Chondrocyte (in vitro differentiated cells): ENCODE measurements around the gene BMP8A. TPM values are rescaled to one million over a fixed set of nuclear protein-coding genes. Genes with fewer than 3 reads are reported as not detected.

ENCODE experiments used
- DNase-seq: peaks from one replicate; pipeline ENCODE4 v3.0.0; 2021; ENCODE audit warnings: mixed read lengths, low spot score
- H3K27ac Mint-ChIP-seq: one replicate; pipeline ENCODE4 v1.8.0; 2021; ENCODE audit warnings: mild to moderate bottlenecking, moderate library complexity, mixed read lengths; ENCODE audit not compliant: unreplicated experiment
- H3K27me3 Mint-ChIP-seq: 2 replicates; pipeline ENCODE4 v1.8.0; 2021; ENCODE audit warnings: low read depth, mixed read lengths
- H3K36me3 Mint-ChIP-seq: 2 replicates; pipeline ENCODE4 v1.8.0; 2021; ENCODE audit warnings: low read depth, mixed read lengths
- H3K4me1 Mint-ChIP-seq: 2 replicates; pipeline ENCODE4 v1.8.0; 2021; ENCODE audit warnings: low read depth, mild to moderate bottlenecking, mixed read lengths
- H3K4me3 Mint-ChIP-seq: one replicate; pipeline ENCODE4 v1.8.0; 2021; ENCODE audit warnings: mild to moderate bottlenecking, moderate library complexity, mixed read lengths; ENCODE audit not compliant: unreplicated experiment
- H3K9me3 Mint-ChIP-seq: 2 replicates; pipeline ENCODE4 v1.8.0; 2021; ENCODE audit warnings: low read depth, mixed read lengths
- total RNA-seq: library from RNA; stranded (reverse); gene quantifications from 3 replicates; pipeline ENCODE4 v1.2.1, GENCODE V29; 2021
- TF ChIP-seq, protein P1 (sequence below): fragments of 200-600 bp; sonication (generic); IDR thresholded peaks from 2 replicates; pipeline ENCODE4 v1.5.0; 2021; ENCODE audit warnings: antibody characterized with exemption, mild to moderate bottlenecking, moderate library complexity

Gene BMP8A
- total RNA-seq, 1 donor from 2014 or later: 0.12 TPM

DNA sequence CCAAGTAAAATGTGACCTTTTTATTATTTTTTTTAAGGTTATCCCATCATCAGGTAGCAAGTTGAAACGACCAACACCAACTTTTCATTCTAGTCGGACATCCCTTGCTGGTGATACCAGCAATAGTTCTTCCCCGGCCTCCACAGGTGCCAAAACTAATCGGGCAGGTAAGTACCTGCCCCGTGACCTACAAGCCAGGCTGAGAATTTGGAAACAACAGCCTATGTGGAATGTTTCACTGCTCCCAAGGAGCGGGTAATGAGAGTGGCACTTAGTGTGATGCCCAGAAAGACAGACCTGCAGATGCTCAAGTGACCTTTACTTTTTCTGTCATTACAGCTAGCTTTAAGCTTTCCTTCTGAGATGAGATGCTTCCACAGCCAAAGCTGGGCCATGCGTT lies 6.9 kb upstream of the BMP8A start:
- Mint-ChIP-seq H3K4me1 (no peaks in the 10 kb centered on the region), H3K27me3 (no peaks in the 10 kb centered on the region), H3K27ac (no peak overlapping the region), H3K4me3 (no peak overlapping the region), H3K36me3 (peaks cover 44% of the 10 kb centered on the region), H3K9me3 (no peaks in the 10 kb centered on the region)
- no peak for DNase-seq
- TF ChIP-seq, protein P1, sequence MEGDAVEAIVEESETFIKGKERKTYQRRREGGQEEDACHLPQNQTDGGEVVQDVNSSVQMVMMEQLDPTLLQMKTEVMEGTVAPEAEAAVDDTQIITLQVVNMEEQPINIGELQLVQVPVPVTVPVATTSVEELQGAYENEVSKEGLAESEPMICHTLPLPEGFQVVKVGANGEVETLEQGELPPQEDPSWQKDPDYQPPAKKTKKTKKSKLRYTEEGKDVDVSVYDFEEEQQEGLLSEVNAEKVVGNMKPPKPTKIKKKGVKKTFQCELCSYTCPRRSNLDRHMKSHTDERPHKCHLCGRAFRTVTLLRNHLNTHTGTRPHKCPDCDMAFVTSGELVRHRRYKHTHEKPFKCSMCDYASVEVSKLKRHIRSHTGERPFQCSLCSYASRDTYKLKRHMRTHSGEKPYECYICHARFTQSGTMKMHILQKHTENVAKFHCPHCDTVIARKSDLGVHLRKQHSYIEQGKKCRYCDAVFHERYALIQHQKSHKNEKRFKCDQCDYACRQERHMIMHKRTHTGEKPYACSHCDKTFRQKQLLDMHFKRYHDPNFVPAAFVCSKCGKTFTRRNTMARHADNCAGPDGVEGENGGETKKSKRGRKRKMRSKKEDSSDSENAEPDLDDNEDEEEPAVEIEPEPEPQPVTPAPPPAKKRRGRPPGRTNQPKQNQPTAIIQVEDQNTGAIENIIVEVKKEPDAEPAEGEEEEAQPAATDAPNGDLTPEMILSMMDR: no peak

DNA sequence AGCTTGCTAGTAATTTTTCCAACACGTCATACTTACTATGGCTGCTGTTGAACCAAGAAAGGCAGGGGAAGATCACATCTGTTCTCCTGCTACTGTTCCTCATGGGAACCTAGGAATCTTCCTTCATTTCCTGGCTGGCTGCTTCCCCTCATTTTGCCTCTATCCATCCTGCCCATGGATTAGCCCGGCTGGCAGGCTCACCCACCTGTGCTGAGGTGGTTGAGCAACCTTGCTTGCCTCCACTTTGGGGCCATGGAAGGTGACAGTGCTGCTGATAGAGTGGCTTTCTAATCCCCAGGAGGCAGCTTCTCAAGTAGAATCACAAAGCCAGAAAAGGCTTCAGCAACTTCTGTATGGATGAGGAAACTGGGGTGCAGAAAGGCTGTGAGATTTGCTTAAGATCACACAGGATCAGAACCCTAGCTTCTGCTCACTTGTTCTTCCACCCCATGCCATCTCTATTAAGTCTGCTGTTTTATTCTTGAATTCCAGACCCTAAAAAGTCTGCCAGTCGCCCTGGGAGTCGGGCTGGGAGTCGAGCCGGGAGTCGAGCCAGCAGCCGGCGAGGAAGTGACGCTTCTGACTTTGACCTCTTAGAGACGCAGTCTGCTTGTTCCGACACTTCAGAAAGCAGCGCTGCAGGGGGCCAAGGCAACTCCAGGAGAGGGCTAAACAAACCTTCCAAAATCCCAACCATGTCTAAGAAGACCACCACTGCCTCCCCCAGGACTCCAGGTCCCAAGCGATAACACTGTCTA lies 6.2 kb upstream of the BMP8A start:
- no peak for DNase-seq
- Mint-ChIP-seq H3K36me3 (peaks cover 37% of the 10 kb centered on the region), H3K4me3 (no peak overlapping the region), H3K27ac (no peak overlapping the region), H3K9me3 (no peaks in the 10 kb centered on the region), H3K27me3 (no peaks in the 10 kb centered on the region), H3K4me1 (no peaks in the 10 kb centered on the region)
- TF ChIP-seq, protein P1: no peak

DNA sequence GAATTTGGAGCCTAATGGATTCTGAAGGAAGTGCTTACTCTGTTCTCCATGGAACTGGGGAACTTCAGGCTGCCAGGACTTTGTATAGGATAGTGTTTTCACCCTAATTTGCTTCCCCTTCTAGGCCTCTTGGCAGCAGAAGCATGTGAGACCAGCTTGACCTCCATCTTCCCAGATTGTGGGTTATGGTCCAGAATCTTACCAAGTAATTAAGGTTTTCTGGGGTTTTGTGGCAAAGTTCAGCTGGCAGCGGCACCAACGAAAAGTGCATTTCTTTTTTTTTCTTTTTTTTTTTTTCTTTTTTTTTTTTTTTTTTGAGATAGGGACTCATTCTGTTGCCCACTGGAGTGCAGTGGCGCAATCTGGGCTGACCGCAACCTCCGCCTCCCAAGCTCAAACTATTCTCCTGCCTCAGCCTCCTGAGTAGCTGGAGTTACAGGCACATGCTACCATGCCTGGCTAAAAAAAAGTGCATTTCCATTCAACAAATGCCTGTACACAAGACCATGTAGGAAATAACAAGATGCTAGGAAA lies 3.4 kb upstream of the BMP8A start:
- no peaks in the 10 kb centered on the region for H3K9me3 Mint-ChIP-seq
- no peak overlapping the region for H3K4me3 Mint-ChIP-seq
- H3K36me3 Mint-ChIP-seq: peaks cover 25% of the 10 kb centered on the region
- DNase-seq: no peak
- H3K27me3 Mint-ChIP-seq: peaks cover 3% of the 10 kb centered on the region
- H3K27ac Mint-ChIP-seq: no peak overlapping the region
- H3K4me1 Mint-ChIP-seq: peaks cover 4% of the 10 kb centered on the region
- TF ChIP-seq, protein P1: no peak

DNA sequence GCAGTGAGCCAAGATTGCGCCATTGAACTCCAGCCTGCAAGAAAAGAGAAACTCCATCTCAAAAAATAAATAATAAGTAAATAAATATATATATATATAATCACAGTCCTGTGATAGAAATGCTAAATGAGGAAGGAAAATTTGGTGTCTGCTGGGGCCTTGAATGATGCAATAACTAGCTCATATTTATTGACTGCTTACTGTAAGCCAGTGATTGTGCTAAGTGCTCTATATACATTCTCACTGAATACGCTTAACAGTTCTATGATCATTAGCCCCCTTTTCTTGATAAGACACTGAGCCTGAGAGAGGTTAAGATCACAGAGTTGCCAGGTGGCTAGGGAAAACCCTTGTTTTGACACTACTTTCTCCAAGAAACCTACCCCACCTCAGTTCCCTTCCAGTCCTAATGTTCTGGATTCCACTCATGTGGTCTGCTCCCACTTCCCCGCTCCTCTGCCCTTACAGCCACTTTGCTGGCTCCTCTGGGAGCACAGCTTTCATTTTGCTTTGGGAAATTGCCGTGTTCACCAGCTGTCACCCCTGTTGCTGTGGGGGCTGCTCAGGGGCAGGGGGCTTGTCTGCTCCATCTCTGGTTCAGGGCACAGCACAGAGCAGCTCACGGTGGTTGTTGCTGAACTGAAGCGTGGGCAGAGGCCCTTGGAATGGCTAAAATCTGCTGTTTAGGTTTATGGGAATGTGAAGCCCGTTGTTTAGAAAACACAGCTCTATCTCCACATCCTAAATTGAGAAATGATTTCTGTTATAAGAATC lies 2.5 kb upstream of the BMP8A start:
- Mint-ChIP-seq H3K36me3 (peaks cover 21% of the 10 kb centered on the region), H3K4me3 (no peak overlapping the region), H3K4me1 (peaks cover 4% of the 10 kb centered on the region), H3K27me3 (peaks cover 3% of the 10 kb centered on the region), H3K27ac (peak overlapping the region; percentile 65), H3K9me3 (no peaks in the 10 kb centered on the region)
- TF ChIP-seq, protein P1: no peak
- DNase-seq: peak; percentile 38

DNA sequence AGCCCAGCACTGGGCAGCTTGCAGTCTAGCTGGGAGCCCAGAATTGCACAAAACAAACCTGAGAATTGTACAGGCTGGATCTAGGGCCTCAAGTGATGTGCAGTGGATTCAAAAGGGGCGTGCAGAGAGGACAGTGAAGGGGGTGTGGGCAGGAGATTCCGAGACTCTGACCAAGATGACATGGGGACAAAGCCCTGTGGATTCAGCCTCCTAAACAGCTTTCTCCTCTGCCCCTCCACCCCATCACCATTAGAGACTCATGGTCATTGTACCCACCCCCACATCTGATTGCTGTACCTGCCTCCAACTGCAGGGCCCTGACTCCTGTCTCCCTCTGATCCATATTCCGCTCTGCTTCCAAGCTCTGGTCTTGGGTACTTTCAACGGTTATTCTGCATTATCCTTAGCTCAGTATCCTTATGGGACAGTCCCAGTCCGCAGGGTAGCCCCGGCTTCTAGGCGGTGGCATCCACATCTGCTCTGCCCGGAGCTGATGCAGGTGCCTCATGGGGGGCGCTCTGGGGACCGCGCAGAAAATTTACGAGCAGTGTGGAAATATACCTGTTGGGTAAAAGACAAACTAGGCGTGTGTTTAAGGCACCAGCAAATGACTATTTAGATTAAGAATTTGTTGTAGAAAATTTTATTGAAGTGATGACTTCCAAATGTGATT lies 1.7 kb upstream of the BMP8A start:
- H3K27ac Mint-ChIP-seq: peak overlapping the region; percentile 15
- H3K4me1 Mint-ChIP-seq: peaks cover 4% of the 10 kb centered on the region
- no peaks in the 10 kb centered on the region for H3K9me3 Mint-ChIP-seq
- DNase-seq: peak; percentile 48
- peaks cover 3% of the 10 kb centered on the region for H3K27me3 Mint-ChIP-seq
- TF ChIP-seq, protein P1: no peak
- H3K36me3 Mint-ChIP-seq: peaks cover 19% of the 10 kb centered on the region
- no peak overlapping the region for H3K4me3 Mint-ChIP-seq
